CD14-positive monocyte (primary cell): ENCODE results near the gene POP4. TPM values are rescaled to one million over a fixed set of nuclear protein-coding genes. Genes with fewer than 3 reads are reported as not detected.

ENCODE experiments used
- DNase-seq, 3 donors: peaks; one replicate each; pipeline ENCODE4 v3.0.0-alpha.2; 2011 to 2022
- H2AFZ ChIP-seq: 2 replicates; pipeline ENCODE4 v1.6.0; 2012; ENCODE audit warnings: mild to moderate bottlenecking, low read depth, low read length, inconsistent platforms; ENCODE audit not compliant: insufficient read depth, poor library complexity, severe bottlenecking
- H3K27ac ChIP-seq, 2 donors: 1 replicate in 1 of 2; 2 replicates in 1 of 2; pipeline ENCODE4 v1.5.1; 2012 to 2013; ENCODE audit warnings: low read length in 2 of 2, control low read depth in 1 of 2, inconsistent platforms in 1 of 2, low read depth in 1 of 2, mild to moderate bottlenecking in 1 of 2
- H3K27me3 ChIP-seq, 2 donors: one replicate each; pipeline versions ENCODE4 v1.6.0 to v1.6.1; 2011 to 2013; ENCODE audit warnings: low read length in 2 of 2; ENCODE audit not compliant: control insufficient read depth in 2 of 2, insufficient read depth in 2 of 2
- H3K36me3 ChIP-seq, 2 donors: replicated peaks in 1 of 2; 1 replicate in 1 of 2; 2 replicates in 1 of 2; pipeline versions ENCODE4 v1.5.1 to v1.6.1; 2012 to 2013; ENCODE audit warnings: low read length in 2 of 2, control low read depth in 1 of 2, inconsistent platforms in 1 of 2, mild to moderate bottlenecking in 1 of 2; ENCODE audit not compliant: insufficient read depth in 2 of 2, control insufficient read depth in 1 of 2
- H3K4me1 ChIP-seq, 2 donors: 1 replicate in 1 of 2; 2 replicates in 1 of 2; pipeline versions ENCODE4 v1.5.1 to v1.6.1; 2012 to 2013; ENCODE audit warnings: low read length in 2 of 2, control low read depth in 1 of 2, inconsistent platforms in 1 of 2, mild to moderate bottlenecking in 1 of 2, moderate library complexity in 1 of 2; ENCODE audit not compliant: insufficient read depth in 2 of 2, control insufficient read depth in 1 of 2
- H3K4me2 ChIP-seq: replicated peaks from 2 replicates; pipeline ENCODE3; 2012; ENCODE audit warnings: low read length, moderate library complexity, mild to moderate bottlenecking; ENCODE audit not compliant: poor library complexity, severe bottlenecking; ENCODE audit errors: extremely low read depth
- H3K4me3 ChIP-seq, 3 experiments: fragments of 200-600 bp in 1 of 3; sonication (generic) in 1 of 3; replicated peaks in 1 of 3; 1 replicate in 2 of 3; 2 replicates in 1 of 3; pipeline ENCODE4 v1.5.1; 2011 to 2013; ENCODE audit warnings: low read length in 3 of 3, mild to moderate bottlenecking in 3 of 3, control low read depth in 2 of 3, low read depth in 2 of 3, inconsistent platforms in 1 of 3, moderate library complexity in 1 of 3
- H3K79me2 ChIP-seq: 2 replicates; pipeline ENCODE4 v1.6.0; 2012; ENCODE audit warnings: mild to moderate bottlenecking, control low read depth, inconsistent platforms, low read length, moderate library complexity; ENCODE audit not compliant: insufficient read depth
- H3K9ac ChIP-seq: 2 replicates; pipeline ENCODE4 v1.6.0; 2017; ENCODE audit warnings: low read length, mild to moderate bottlenecking; ENCODE audit not compliant: insufficient read depth, poor library complexity, severe bottlenecking
- H3K9me3 ChIP-seq, 2 donors: replicated peaks in 1 of 2; 1 replicate in 1 of 2; 2 replicates in 1 of 2; pipeline versions ENCODE4 v1.5.1 to v1.6.1; 2012 to 2013; ENCODE audit warnings: low read length in 2 of 2, control low read depth in 1 of 2; ENCODE audit not compliant: control insufficient read depth in 1 of 2, insufficient read depth in 1 of 2
- H4K20me1 ChIP-seq: 2 replicates; pipeline ENCODE4 v1.6.0; 2012; ENCODE audit warnings: mild to moderate bottlenecking, low read length, control low read depth, moderate library complexity; ENCODE audit not compliant: insufficient read depth
- H3K27ac Mint-ChIP-seq, 7 donors: one replicate each; pipeline ENCODE4 v1.8.0; 2020; ENCODE audit warnings: mild to moderate bottlenecking in 7 of 7, mixed read lengths in 7 of 7, moderate library complexity in 6 of 7, inconsistent platforms in 2 of 7
- H3K27me3 Mint-ChIP-seq, 3 donors: one replicate each; pipeline ENCODE4 v1.8.0; 2021 to 2022; ENCODE audit warnings: low read depth in 3 of 3, mild to moderate bottlenecking in 3 of 3, mixed read lengths in 3 of 3, moderate library complexity in 3 of 3, inconsistent platforms in 1 of 3
- H3K36me3 Mint-ChIP-seq, 2 donors: one replicate each; pipeline ENCODE4 v1.8.0; 2020; ENCODE audit warnings: mixed read lengths in 2 of 2, inconsistent platforms in 1 of 2, mild to moderate bottlenecking in 1 of 2
- H3K4me1 Mint-ChIP-seq: one replicate; pipeline ENCODE4 v1.8.0; 2020; ENCODE audit warnings: mild to moderate bottlenecking, mixed read lengths
- H3K4me3 Mint-ChIP-seq, 2 donors: one replicate each; pipeline ENCODE4 v1.8.0; 2020; ENCODE audit warnings: mild to moderate bottlenecking in 2 of 2, mixed read lengths in 2 of 2, moderate library complexity in 1 of 2
- H3K9me3 Mint-ChIP-seq, 7 donors: one replicate each; pipeline ENCODE4 v1.8.0; 2020 to 2022; ENCODE audit warnings: mixed read lengths in 7 of 7, mild to moderate bottlenecking in 6 of 7, moderate library complexity in 6 of 7, inconsistent platforms in 2 of 7
- WGBS: methylation state at CpG from one replicate; pipeline ENCODE4 v1.1.5; 2013; ENCODE audit warnings: missing lambda C conversion rate; ENCODE audit not compliant: insufficient coverage; 5-methylcytosine and 5-hydroxymethylcytosine counted together
- intact Hi-C, 2 donors: fragments of 100-400 bp; cut with micrococcal nuclease; formaldehyde crosslinking; loops; one replicate each; pipeline versions ENCODE4 v1.15.0 to v1.15.1; 2023
- polyA plus RNA-seq, 3 donors: library from polyadenylated mRNA; depleted of rRNA in 1 of 3; unstranded in 2 of 3; stranded (reverse) in 1 of 3; fragments of 300-500 nt in 2 of 3; fragments of >200 nt in 1 of 3; fragmentation: Illumina TruSeq in 2 of 3; gene quantifications; 1 replicate in 2 of 3; 2 replicates in 1 of 3; pipeline ENCODE4 v1.2.3, GENCODE V29; 2012 to 2021
- TF ChIP-seq, protein P1 (sequence below): fragments of 200-600 bp; IDR thresholded peaks from one replicate; pipeline ENCODE4 v1.8.0; 2022; ENCODE audit warnings: antibody characterized with exemption, mild to moderate bottlenecking

Gene POP4
- polyA plus RNA-seq, 3 donors, result 49.9 to 162 (median 161) TPM

DNA sequence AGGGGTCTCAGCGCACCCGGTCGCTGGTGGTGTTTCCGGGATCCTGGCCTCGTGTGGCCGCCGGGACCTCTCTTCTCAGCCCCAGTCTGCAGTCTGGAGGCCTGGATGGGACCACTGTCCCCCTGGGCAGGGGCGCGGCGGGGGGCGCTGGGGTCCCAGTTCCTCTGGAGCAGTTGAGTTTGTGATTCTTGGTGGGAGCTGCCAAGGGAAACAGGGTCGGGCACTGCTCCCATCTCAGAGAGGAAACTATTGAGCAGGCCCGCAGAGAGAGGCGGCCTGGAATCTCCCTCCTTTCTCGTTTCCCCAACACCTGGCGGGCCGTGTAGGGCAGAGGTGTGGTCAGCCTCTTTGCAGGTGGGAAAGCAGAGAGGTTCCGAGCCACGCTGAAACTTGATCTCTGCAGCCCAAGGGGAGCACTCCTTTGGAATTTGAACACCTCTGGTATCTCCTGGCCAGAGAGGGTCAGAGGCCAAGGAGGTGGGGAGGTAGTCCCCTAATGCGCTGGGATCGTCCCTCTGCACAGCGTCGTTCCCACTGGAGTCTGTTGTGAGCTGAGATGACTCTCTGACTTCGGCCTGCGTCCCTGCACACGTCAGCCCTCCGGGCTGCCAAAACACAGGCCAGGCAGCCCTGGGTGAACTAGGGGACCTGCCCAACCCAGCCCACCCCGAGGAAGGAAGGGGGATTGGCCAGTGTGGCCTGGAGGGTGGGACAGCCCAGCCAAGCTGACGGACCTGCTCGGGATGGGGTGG is 59.9 kb downstream of the POP4 start:
- Mint-ChIP-seq H3K4me3 (peak overlapping the region; percentile 64 to 80), H3K4me1 (peaks cover 21% of the 10 kb centered on the region), H3K9me3 (peaks cover 0 to 2% (median 0%) of the 10 kb centered on the region in 7 donors), H3K27ac (no peak overlapping the region), H3K36me3 (no peaks in the 10 kb centered on the region), H3K27me3 (peaks cover 3 to 24% (median 15%) of the 10 kb centered on the region in 3 donors)
- intact Hi-C loops, result loop anchor here (5.0 kb wide), 1 partner anchor 54 kb away; no protein-coding TSS in a partner anchor
- peak overlapping the region; percentile 53 for H3K9ac ChIP-seq
- H2AFZ ChIP-seq, result peak overlapping the region; percentile 91
- no peak overlapping the region for H3K27ac ChIP-seq
- H3K79me2 ChIP-seq, result no peaks in the 10 kb centered on the region
- peaks cover 10 to 16% of the 10 kb centered on the region in 2 donors for H3K4me1 ChIP-seq
- 27% methylated on average over 26 of the region's 30 CpGs for WGBS
- TF ChIP-seq, protein P1, sequence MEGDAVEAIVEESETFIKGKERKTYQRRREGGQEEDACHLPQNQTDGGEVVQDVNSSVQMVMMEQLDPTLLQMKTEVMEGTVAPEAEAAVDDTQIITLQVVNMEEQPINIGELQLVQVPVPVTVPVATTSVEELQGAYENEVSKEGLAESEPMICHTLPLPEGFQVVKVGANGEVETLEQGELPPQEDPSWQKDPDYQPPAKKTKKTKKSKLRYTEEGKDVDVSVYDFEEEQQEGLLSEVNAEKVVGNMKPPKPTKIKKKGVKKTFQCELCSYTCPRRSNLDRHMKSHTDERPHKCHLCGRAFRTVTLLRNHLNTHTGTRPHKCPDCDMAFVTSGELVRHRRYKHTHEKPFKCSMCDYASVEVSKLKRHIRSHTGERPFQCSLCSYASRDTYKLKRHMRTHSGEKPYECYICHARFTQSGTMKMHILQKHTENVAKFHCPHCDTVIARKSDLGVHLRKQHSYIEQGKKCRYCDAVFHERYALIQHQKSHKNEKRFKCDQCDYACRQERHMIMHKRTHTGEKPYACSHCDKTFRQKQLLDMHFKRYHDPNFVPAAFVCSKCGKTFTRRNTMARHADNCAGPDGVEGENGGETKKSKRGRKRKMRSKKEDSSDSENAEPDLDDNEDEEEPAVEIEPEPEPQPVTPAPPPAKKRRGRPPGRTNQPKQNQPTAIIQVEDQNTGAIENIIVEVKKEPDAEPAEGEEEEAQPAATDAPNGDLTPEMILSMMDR, result no peak
- peak overlapping the region; percentile 46 to 79 (median 47) for H3K4me3 ChIP-seq
- DNase-seq, result no peak
- H4K20me1 ChIP-seq, result no peaks in the 10 kb centered on the region
- peak overlapping the region; percentile 98 for H3K4me2 ChIP-seq
- H3K27me3 ChIP-seq, result peaks cover 0 to 11% of the 10 kb centered on the region in 2 donors
- no peaks in the 10 kb centered on the region for H3K36me3 ChIP-seq
- H3K9me3 ChIP-seq, result no peaks in the 10 kb centered on the region

Other genes with a start within 250 kb of the POP4 start
- not detected for gene VSTM2B, start 80.3 kb upstream of the POP4 start, polyA plus RNA-seq
- under 1 TPM; 0.11 to 0.29 (median 0.26) TPM for gene PLEKHF1, start 59.2 kb downstream of the POP4 start, polyA plus RNA-seq
- gene C19orf12, start 109.0 kb downstream of the POP4 start, polyA plus RNA-seq, result 1 to 10 TPM; 6.0 to 8.0 (median 6.8) TPM
- gene CCNE1, start 205.7 kb downstream of the POP4 start, polyA plus RNA-seq, result 1 to 10 TPM in 1 of 3 donors, not detected in 2; 1.7 TPM